BLaER1 (cell line): ENCODE data around the gene TMEM250.

Experiments used
- H3K27ac ChIP-seq: shearing (Covaris generic); formaldehyde crosslinking; 2 replicates; pipeline ENCODE4 v1.8.1; 2022
- H3K27me3 ChIP-seq: shearing (Covaris generic); formaldehyde crosslinking; 2 replicates; pipeline ENCODE4 v1.8.1; 2022
- H3K36me3 ChIP-seq: shearing (Covaris generic); formaldehyde crosslinking; 2 replicates; pipeline ENCODE4 v1.8.1; 2022
- H3K4me1 ChIP-seq: shearing (Covaris generic); formaldehyde crosslinking; 2 replicates; pipeline ENCODE4 v1.8.1; 2022
- H3K4me2 ChIP-seq: shearing (Covaris generic); formaldehyde crosslinking; 2 replicates; pipeline ENCODE4 v1.8.1; 2022
- H3K4me3 ChIP-seq: shearing (Covaris generic); formaldehyde crosslinking; 2 replicates; pipeline ENCODE4 v1.8.1; 2022
- H3K9ac ChIP-seq: shearing (Covaris generic); formaldehyde crosslinking; 2 replicates; pipeline ENCODE4 v1.8.1; 2022
- H3K9me3 ChIP-seq: shearing (Covaris generic); formaldehyde crosslinking; 2 replicates; pipeline ENCODE4 v1.8.1; 2022
- H4K20me1 ChIP-seq: shearing (Covaris generic); formaldehyde crosslinking; 2 replicates; pipeline ENCODE4 v1.8.1; 2022
- Cebpa-rat ChIP-seq: shearing (Covaris generic); IDR thresholded peaks from 2 replicates; pipeline ENCODE4 v1.8.1; 2022

Gene TMEM250

DNA sequence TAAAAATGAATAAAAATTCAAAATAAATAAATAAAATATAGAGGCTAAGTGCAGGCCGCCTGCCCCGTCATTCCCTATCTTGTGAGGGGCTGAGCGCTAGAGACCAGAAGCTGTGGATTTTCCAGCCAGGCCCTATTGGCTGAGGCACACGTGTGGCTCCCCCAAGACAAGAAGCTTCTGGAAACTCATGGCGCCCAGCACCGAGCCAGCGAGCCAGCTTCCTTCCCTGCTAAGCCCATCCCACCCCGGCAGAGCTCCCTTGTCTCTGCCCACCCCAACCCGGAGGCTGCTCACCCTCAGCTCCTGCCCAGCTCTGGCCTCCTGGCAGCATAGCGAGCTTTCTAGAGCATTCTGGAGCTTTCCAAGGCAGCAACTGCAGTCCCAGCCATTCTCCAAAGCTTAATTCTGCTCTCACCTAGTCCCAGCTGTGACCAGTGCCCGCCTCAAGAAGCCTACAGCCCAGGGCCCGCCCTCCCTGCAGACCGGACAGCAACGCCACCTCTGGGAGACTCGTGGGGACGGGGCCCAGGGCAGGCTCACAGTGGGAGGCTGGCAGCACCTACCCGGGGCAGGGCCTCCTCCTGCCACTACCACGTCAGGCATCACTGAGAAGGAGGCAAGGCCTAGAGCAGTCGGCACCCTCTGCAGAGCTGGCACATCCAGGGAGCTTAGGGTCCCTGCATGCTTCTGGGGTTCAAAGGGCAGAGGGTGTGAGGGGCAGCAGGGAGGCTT lies 23.2 kb upstream of the TMEM250 start:
- Histone ChIP-seq H3K9me3 (no peaks in the 10 kb centered on the region), H3K9ac (peak overlapping the region; percentile 1; the same call in 1 of the 2 replicates), H3K27me3 (no peaks in the 10 kb centered on the region), H3K4me1 (peaks cover 73% of the 10 kb centered on the region), H3K4me2 (peak overlapping the region; percentile 61), H4K20me1 (no peaks in the 10 kb centered on the region), H3K36me3 (no peaks in the 10 kb centered on the region), H3K4me3 (no peak overlapping the region), H3K27ac (0 out of 2 replicates have a peak overlapping the region, but pooled peaks have one; percentile 18)
- TF ChIP-seq Cebpa-rat: no peak

DNA sequence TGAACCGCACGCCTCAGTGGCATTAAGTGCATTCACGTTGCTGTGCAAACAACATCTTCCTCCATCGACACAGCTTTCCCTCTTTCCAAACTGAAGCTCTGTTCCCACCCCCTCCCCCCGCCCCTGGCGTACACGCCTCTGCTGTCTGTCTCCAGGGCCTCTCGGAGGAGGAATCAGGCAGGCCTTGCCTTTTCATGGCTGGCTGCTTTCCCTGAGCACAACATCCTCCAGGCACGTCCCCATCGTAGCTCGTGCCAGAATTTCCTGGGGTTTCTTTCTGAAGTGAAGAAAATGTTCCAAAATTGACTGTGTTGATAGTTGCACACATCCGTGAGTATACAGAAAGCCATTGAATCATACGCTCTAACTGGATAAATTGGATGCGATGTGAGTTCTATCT lies 22.3 kb upstream of the TMEM250 start:
- Histone ChIP-seq H3K27ac (no peak overlapping the region), H3K4me2 (peak overlapping the region; percentile 61), H3K4me3 (no peak overlapping the region), H4K20me1 (no peaks in the 10 kb centered on the region), H3K4me1 (peaks cover 73% of the 10 kb centered on the region), H3K9me3 (no peaks in the 10 kb centered on the region), H3K27me3 (no peaks in the 10 kb centered on the region), H3K36me3 (no peaks in the 10 kb centered on the region), H3K9ac (no peak overlapping the region)
- no peak for TF ChIP-seq Cebpa-rat

DNA sequence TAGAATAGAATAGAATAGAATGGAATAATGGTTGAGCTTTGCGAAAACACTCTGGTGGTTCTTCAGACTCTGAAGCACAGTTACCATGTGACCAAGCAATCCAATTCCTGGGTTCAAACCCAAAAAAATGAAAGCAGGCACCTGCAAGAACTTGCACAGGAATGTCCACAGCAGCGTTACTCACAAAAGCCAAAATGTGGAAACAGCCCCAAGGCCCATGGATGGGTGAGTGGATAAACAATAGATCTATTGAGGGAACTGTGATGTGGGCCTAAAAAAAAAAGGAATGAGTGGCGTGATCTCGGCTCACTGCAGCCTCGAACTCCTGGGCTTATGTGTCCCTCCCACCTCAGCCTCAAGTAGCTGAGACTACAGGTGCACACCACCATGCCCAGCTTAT lies 21.4 kb upstream of the TMEM250 start:
- TF ChIP-seq Cebpa-rat: no peak
- Histone ChIP-seq H3K4me3 (no peak overlapping the region), H4K20me1 (no peaks in the 10 kb centered on the region), H3K36me3 (no peaks in the 10 kb centered on the region), H3K4me2 (no peak overlapping the region), H3K27ac (no peak overlapping the region), H3K27me3 (peaks cover 6% of the 10 kb centered on the region; the same call in 1 of the 2 replicates), H3K9me3 (no peaks in the 10 kb centered on the region), H3K9ac (no peak overlapping the region), H3K4me1 (peaks cover 70% of the 10 kb centered on the region)

DNA sequence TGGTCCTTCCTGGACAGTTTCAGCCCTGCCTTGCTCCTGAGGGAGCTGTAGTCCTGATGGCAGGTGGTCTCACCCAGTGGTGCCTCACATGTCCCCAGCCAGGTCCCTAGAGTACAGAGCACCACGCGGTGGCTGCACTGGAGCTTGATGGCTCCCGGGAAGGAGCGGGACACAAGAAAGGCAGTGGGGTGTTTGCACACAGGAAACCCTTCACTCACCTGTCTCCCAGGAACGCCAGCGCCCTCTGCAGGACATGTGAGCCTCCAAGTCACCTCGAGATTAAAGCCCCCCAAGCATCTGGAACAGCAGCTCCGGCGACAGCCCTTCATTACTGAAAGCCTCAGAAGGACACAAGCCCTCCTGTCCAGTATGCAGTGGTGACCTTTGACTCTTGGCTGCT lies 19.9 kb upstream of the TMEM250 start:
- no peak for TF ChIP-seq Cebpa-rat
- Histone ChIP-seq H4K20me1 (no peaks in the 10 kb centered on the region), H3K36me3 (no peaks in the 10 kb centered on the region), H3K9ac (no peak overlapping the region), H3K27ac (no peak overlapping the region), H3K4me1 (peaks cover 69% of the 10 kb centered on the region), H3K27me3 (peaks cover 21% of the 10 kb centered on the region), H3K4me3 (no peak overlapping the region), H3K4me2 (peak overlapping the region; percentile 78), H3K9me3 (no peaks in the 10 kb centered on the region)

DNA sequence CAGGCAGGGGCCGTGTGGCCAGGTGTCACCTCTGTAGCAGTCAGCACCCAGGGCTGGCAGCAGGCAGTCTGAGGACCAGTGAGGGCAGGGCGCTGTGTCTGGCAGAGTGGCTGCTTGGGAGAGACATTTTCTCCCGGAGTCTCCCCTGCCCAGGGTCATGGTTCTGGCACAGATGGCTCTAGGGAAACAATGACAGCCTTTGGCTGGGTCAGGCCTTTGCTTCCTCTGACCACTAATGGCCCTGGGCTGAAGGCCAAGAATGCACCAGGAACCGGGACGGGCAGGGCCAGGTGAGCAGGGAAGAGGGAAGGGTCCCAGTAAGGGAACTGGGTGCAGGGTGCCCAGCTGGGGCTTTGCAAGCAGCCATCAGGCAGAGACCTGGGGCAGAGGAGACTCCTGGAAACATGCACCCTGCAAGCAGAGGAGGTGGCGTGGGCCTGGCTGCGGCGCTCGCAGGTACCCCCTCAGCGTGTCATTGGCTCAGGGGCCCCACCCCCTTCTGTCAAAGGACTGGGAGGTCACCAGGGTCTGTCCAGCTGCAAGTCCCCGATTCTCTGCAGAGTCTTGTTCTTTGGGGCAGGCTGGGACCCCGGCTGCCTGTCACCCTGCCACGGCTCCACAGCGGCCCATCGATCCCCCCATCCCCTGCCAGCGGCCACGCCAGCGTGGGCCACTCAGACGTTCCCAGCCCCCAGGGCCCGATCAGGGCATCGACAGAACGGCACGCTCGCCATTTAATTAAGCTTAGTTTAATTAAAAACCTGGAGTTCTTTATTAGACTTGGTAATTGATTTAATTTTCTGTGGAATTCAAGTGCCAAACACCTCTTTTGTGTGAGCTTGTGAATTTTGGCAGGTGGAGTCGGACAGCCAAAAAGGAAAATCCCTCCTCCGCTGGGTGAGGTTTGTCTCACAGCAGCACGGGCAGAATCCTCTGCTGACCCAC lies 18.9 kb upstream of the TMEM250 start:
- peaks cover 65% of the 10 kb centered on the region for H3K4me1 ChIP-seq
- no peaks in the 10 kb centered on the region for H3K36me3 ChIP-seq
- no peak overlapping the region for H3K27ac ChIP-seq
- H3K9me3 ChIP-seq: no peaks in the 10 kb centered on the region
- H3K9ac ChIP-seq: no peak overlapping the region
- peak overlapping the region; percentile 47 for H3K4me2 ChIP-seq
- H3K27me3 ChIP-seq: peaks cover 28% of the 10 kb centered on the region
- H3K4me3 ChIP-seq: no peak overlapping the region
- TF ChIP-seq Cebpa-rat: no peak
- H4K20me1 ChIP-seq: no peaks in the 10 kb centered on the region

DNA sequence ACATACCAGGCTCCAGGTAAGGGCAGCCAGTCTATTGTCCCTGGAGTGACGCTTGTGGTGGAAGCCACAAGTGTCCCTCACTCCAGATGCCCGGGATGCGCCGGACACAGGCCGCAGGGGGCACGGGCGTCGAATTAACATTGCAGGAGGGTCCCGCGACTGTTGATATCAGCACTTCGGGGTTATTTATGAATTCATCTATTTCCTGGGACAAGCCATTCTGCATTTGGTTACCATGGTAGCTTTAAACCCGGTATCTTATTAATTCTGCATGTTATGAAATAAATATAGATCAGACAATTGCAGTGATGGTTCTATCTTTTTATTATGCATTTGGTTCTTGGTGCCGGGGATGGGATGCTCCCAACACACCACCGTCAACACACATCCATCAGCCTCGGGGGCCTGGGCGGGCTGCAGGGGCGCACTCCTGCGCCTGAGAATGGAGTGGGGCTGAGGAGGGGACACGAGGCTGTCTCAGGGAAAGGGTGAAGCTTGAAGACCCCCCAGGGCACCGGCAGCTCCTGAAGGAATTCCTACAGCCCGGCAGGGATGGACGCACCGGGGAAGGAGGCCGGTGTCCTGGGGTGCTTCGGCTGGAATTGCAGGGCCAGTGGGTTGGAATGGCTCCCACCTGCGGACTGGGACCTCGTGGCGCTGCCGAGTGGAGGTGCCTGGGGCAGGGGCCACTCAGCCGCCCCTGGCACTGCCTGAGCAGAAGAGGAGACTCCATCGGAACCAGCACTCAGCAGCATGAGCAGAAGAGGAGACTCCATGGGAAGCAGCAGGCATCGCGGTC lies 17.7 kb upstream of the TMEM250 start:
- Histone ChIP-seq H3K27ac (no peak overlapping the region), H3K9me3 (no peaks in the 10 kb centered on the region), H3K4me2 (no peak overlapping the region), H3K4me1 (peaks cover 55% of the 10 kb centered on the region), H3K9ac (no peak overlapping the region), H3K4me3 (no peak overlapping the region), H3K27me3 (peaks cover 41% of the 10 kb centered on the region), H4K20me1 (no peaks in the 10 kb centered on the region), H3K36me3 (no peaks in the 10 kb centered on the region)
- no peak for TF ChIP-seq Cebpa-rat

DNA sequence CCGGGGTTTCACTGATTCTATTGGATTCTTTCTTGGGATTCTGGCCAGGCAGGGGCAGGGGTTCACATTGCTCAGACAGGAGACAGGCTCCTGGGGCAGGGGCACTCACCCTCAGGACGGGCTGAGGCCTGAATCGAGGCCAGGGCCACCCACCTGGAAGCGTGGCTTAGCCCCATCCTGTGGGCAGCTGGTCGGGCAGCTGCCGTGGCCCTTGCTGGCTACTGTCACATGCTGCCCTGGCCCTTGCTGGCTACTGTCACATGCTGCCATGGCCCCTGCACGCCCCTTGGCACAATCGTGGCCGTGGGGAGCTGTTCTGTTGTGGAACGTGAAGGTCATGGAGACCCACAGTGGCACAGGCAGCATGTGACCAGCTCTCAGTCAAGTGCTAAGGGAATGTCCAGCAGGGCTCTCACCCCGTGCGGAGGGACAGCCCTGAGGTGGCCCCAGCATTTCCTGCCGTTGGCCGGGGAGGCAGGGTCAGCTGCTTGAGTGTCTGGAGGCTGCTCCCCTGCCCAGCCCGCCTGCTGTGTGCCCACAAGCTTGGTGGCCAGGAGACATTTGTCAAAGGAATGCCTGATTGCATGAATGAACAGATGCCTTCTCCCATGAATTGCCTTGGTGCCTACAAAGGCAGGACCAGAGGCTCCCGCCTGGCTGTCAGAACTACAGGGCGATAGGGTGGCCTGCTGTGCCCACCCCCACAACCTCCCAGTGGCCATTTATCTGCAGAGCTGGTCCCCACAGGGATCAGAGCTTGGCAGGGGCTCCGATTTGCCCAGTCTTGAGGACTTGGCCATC lies 16.9 kb upstream of the TMEM250 start:
- H4K20me1 ChIP-seq: no peaks in the 10 kb centered on the region
- H3K9ac ChIP-seq: no peak overlapping the region
- peaks cover 41% of the 10 kb centered on the region for H3K27me3 ChIP-seq
- H3K27ac ChIP-seq: no peak overlapping the region
- peaks cover 47% of the 10 kb centered on the region for H3K4me1 ChIP-seq
- TF ChIP-seq Cebpa-rat: no peak
- H3K4me2 ChIP-seq: no peak overlapping the region
- H3K4me3 ChIP-seq: no peak overlapping the region
- no peaks in the 10 kb centered on the region for H3K9me3 ChIP-seq
- no peaks in the 10 kb centered on the region for H3K36me3 ChIP-seq

DNA sequence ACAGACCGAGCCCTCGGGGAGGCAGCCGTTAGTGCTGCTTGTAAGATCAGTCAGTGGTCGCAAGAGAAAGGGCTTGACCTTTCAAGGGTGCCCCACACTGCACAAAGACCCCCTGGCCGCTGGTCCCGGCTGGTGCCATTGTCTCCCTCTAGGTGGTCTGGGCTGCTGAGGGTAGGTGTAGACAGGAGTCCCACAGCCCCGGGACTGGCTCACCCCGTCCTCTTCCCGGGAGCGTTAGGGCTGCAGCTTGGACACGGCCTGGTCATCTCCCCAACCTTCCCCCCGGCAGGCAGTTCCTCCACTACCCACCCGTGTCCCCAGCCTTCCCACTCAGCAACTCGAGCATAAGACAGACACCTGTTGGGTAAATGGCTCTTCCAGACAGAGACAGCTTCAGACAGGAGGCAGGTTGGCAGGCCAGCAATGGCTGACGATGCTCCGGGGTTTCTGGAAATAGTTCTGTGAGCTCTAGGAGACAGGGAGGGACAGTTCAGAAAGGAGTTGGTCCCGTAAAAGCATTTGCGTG lies 15.3 kb upstream of the TMEM250 start:
- H3K27me3 ChIP-seq: peaks cover 41% of the 10 kb centered on the region
- H3K9me3 ChIP-seq: no peaks in the 10 kb centered on the region
- TF ChIP-seq Cebpa-rat: no peak
- H3K9ac ChIP-seq: no peak overlapping the region
- H3K27ac ChIP-seq: no peak overlapping the region
- H3K4me1 ChIP-seq: peaks cover 38% of the 10 kb centered on the region
- no peaks in the 10 kb centered on the region for H3K36me3 ChIP-seq
- H3K4me3 ChIP-seq: peak overlapping the region; percentile 61; the same call in 1 of the 2 replicates
- H4K20me1 ChIP-seq: no peaks in the 10 kb centered on the region
- H3K4me2 ChIP-seq: peak overlapping the region; percentile 90
